C1 segment of cervical spinal cord (tissue), 14 donors: ENCODE results near the gene NUPR2.
"Not testable (repeated sequence)": the region's sequence is repeated elsewhere in the genome, so short reads cannot be mapped to it uniquely, and the experiment has no call there.

Experiments used
- DNase-seq, 14 donors: peaks; one replicate each; lab custom pipeline; 2025; lab: John Stamatoyannopoulos, UW

The NUPR2 gene

GRCh38 chr7:56115852-56116538 is at the start of gene NUPR2:
Gene NUPR2, minus strand, starts transcription at chr7:56116417. Its CDS starts 103 bp downstream, at chr7:56116314.
- peak in 1 of 14 donors; percentile 65 for DNase-seq

GRCh38 chr7:56157238-56157790 is 41.1 kb upstream of the NUPR2 start:
- DNase-seq = no peak

- not testable (repeated sequence) for DNase-seq
Measured at GRCh38 chr7:56131062-56131461, 14.8 kb upstream of the NUPR2 start.

GRCh38 chr7:56127241-56127975 is 11.2 kb upstream of the NUPR2 start:
- DNase-seq = no peak

- DNase-seq = no peak
Measured at GRCh38 chr7:56125831-56126230, 9.6 kb upstream of the NUPR2 start.

DNA sequence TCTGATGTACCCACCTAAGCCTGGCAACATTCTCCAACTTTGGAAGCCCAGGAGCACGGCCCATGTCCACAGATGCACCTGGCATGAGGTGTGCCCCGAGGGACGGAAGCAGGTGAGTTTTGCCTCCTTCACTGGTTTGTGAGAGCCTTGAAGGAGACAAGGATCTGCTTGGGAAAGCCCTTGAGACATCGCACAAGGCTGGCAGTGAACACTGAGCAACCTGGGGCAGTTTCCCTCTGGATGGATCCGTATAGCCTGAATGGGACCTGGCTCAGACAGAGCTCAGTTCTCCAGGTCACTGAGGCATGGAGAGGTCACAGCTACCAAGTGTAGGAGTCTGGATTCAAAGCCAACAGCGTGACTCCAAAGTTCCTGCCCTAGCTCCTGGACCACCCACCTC is 8.8 kb upstream of the NUPR2 start:
- DNase-seq = no peak

- no peak for DNase-seq
Measured at GRCh38 chr7:56121440-56121839, 5.2 kb upstream of the NUPR2 start.

GRCh38 chr7:56112244-56112643 is 4.0 kb downstream of the NUPR2 start:
- DNase-seq = not testable (repeated sequence)

GRCh38 chr7:56110611-56111010 is 5.6 kb downstream of the NUPR2 start:
- no peak for DNase-seq

DNA sequence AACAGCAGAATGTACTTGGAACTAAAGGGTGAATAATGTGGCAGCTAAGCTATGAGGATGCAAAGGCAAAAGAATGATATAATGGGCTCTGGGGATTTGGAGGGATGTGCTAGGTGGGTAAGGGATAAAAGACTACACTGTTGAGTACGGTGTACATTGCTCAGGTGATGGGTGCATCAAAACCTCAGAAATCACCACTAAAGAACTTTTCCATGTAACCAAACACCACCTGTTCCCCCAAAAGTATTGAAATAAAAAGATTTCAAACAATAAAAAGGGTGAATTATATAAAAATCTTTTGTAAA is 8.3 kb downstream of the NUPR2 start:
- DNase-seq = no peak

GRCh38 chr7:56106108-56107073 is 9.8 kb downstream of the NUPR2 start, which contains the start of gene CHCHD2:
Gene CHCHD2, minus strand, starts transcription at chr7:56106476. Its CDS starts 63 bp downstream, at chr7:56106413.
- peak; percentile 51 to 98 (median 94) for DNase-seq

DNA sequence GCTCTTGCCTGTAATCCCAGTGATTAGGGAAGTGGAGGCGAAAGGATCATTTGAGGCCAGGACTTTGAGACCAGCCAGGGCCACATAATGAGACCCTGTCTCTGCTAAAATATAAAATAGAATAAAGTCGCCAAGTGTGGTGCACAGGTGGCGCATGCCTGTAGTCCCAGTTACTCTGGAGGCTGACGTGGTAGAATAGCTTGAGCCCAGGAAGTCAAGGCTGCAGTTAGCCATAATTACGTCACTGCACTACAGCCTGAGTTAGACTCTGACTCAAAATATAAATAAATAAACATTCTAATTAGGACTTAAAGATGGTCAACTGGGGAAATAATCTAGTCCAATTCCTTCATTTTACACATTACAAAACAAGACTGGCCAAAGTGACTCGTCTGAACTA is 10.7 kb downstream of the NUPR2 start:
- no peak for DNase-seq

DNA sequence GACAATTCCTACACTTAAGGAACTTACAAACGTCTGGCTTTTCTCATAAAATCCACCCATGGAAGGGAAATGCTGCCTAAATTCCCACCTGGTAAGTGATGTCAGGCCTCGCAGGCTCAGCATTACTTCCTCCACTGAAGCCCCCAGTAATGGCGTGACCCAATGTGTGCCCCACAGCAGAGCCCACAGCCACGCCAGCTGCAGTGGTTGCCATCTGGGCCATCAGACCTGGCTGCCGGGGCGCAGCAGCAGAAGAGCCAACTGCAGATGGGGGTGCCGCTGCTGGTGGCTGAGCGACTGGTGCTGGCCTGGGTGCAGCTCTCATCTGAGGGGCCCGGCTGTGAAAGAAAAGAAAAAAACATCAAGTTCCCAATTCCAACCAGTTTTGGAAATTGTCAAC is 12.1 kb downstream of the NUPR2 start:
- DNase-seq = not testable (repeated sequence)

GRCh38 chr7:56099653-56100052 is 16.6 kb downstream of the NUPR2 start:
- DNase-seq = no peak

GRCh38 chr7:56098187-56099008 is 17.8 kb downstream of the NUPR2 start:
- not testable (repeated sequence) for DNase-seq

DNA sequence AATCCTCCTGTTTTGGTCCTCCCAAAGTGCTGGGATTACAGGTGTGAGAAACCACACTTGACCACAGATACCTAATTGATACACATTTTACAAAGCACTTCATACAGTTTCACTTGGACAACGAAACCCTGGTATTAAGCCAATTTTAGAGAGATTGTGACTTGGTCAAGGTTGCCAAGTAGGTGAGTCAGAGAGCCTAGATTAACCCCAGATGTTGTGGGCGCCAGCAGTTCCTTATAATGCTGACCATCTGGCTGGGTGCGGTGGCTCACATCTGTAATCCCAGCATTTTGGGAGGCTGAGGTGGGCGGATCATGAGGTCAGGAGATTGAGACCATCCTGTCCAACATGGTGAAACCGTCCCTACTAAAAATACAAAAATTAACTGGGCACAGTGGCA is 18.5 kb downstream of the NUPR2 start:
- no peak for DNase-seq

GRCh38 chr7:56092789-56093531 is 23.3 kb downstream of the NUPR2 start, which contains the start of gene PHKG1:
Gene PHKG1, minus strand, starts transcription at chr7:56092952. Its CDS starts 4,011 bp downstream, at chr7:56088941.
- DNase-seq = peak; percentile 22 to 90 (median 70)

- DNase-seq = not testable (repeated sequence)
Measured at GRCh38 chr7:56092388-56092787, 23.8 kb downstream of the NUPR2 start.

- peak in 13 of 14 donors; percentile 8 to 89 (median 53) for DNase-seq
Measured at GRCh38 chr7:56091591-56091990, 24.6 kb downstream of the NUPR2 start.

GRCh38 chr7:56087445-56087844 is 28.8 kb downstream of the NUPR2 start:
- no peak for DNase-seq
